Gastroesophageal sphincter (tissue), 3 donors: ENCODE results near the gene GRM4.

Experiments used
- CTCF ChIP-seq, 4 experiments: fragments of 200-600 bp in 2 of 4; fragments of 450-650 bp in 2 of 4; sonication (generic) in 1 of 4; IDR thresholded peaks; one replicate each; pipeline ENCODE4 v1.5.1; 2017 to 2019; ENCODE audit warnings: antibody characterized with exemption in 4 of 4, mild to moderate bottlenecking in 2 of 4, moderate library complexity in 2 of 4
- POLR2A ChIP-seq, 2 donors: fragments of 450-650 bp; IDR thresholded peaks; one replicate each; pipeline ENCODE4 v1.6.1; 2017; ENCODE audit warnings: antibody characterized with exemption in 2 of 2, mild to moderate bottlenecking in 2 of 2, moderate library complexity in 1 of 2

GRCh38 chr6:34084591-34085290, 61.1 kb downstream of the GRM4 start:
- TF ChIP-seq POLR2A (IDR thresholded peaks at IDR 0.05) (no peak), CTCF (IDR thresholded peaks at IDR 0.05) (no peak)
